GM21529 (cell line): ENCODE measurements around the gene RPGRIP1.
"Not testable (repeated sequence)": the region's sequence is repeated elsewhere in the genome, so short reads cannot be mapped to it uniquely, and the experiment has no call there.

Source experiments
- ATAC-seq: cut with Tn5 transposase; IDR thresholded peaks from one replicate; pipeline ENCODE4 v1.9.1; 2021; ENCODE audit not compliant: unreplicated experiment

RPGRIP1 gene

DNA sequence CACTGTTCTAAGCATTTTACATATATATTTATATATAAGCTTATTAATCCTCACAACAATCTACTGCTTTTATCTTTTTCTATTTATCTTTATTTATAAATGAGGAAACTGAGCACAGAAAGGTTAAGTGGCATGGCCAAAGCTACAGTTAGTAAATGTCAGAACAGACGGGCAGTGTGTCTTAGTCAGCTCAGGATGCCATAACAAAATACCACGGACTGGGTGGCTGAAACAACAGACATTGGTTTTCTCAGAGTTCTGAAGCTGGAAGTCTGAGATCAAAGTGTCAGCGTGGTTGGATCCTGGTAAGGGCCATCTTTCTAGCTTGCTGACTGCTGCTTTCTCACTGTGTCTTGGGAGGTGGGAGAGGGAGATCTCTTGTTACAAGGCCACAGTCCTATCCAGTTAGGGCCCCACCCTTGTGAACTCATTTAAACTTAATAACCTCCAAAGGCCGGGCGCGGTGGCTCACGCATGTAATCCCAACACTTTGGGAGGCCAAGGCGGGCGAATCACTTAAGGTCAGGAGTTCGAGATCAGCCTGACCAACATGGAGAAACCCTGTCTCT, 19.8 kb downstream of the RPGRIP1 start:
- ATAC-seq, result no peak

DNA sequence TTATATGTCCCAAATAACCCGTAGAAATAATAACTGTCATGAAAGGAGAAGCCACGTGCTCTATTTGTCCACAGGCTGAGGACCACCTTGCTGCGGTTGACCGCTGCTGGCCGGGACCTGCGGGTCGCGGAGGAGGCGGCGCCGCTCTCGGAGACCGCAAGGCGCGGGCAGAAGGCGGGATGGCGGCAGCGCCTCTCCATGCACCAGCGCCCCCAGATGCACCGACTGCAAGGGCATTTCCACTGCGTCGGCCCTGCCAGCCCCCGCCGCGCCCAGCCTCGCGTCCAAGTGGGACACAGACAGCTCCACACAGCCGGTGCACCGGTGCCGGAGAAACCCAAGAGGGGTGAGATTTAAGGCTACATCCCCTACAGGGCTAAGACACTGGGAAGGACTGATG, 21.0 kb downstream of the RPGRIP1 start:
- no peak for ATAC-seq

GRCh38 chr14:21302013-21302835, 22.3 kb downstream of the RPGRIP1 start:
- ATAC-seq, result no peak

GRCh38 chr14:21302836-21303140, 22.9 kb downstream of the RPGRIP1 start:
- not testable (repeated sequence) for ATAC-seq

- no peak for ATAC-seq
Observed at GRCh38 chr14:21307637-21308036, 27.8 kb downstream of the RPGRIP1 start.

DNA sequence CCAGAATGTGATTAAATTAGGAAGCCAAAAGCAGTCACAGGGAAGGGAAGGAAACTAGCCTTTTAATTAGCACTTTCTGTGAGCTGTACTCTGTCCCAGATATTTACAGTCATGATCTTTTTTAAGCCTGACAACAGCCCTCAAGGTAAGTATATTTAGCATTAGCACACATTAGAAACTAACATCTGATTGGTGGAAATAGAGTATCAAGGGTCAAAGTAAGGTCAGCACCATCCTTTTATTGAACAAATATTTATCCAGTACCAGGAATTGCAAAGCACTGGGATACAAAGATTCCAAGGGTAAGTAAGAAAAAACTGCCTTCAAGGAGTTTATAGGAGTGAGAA, 28.2 kb downstream of the RPGRIP1 start:
- peak; percentile 27 for ATAC-seq

DNA sequence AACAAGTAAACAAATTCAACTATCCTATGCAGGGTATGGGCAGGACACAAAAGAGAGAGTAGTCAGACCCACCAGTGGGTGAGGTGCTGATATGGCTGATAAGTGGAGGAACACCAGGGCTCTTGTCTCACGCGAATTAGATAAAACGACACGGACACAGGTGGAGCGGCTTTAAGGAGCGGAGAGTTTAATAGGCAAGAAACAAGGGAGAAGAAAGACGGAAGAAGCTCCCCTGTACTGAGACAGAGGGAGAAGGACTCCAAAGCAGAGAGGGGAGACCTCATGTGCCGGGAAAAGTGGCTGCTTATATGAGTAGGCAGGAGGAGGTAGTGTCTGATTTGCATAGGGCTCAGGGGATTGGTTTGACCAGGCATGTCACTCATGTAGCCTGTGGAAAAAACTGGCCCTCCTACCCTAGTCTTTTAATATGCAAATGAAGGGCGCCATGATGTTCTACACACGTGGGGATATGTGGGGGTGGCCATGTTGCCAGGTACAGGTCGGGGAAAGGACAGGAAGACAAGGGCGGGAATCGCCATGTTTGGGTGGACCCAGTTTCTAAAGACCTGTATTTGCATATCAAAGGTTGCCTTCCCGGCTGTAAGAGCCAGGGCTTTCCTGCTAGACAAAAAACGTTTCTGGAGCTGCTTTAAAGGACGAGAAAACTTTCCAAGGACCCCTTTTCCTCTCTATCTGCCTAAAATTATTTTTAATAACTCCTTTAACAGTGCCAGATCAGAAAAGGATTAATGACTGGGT, 28.8 kb downstream of the RPGRIP1 start:
- peak; percentile 85 for ATAC-seq

DNA sequence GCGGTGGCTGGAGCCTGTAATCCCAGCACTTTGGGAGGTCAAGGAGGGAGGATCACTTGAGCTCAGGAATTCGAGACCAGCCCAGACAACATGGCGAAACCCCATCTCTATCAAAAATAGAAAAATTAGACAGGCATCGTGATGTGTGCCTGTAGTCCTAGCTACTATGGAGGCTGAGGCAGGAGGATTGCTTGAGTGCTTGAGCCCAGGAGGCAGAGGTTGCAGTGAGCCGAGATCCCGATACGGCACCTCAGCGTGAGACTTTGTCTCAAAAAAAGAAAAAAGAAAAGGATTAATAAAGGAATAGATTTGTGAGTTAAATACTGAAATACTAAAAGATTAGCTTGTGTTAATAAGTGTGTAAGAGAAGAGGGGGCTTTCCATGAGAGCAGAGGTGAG, 29.4 kb downstream of the RPGRIP1 start:
- no peak for ATAC-seq

DNA sequence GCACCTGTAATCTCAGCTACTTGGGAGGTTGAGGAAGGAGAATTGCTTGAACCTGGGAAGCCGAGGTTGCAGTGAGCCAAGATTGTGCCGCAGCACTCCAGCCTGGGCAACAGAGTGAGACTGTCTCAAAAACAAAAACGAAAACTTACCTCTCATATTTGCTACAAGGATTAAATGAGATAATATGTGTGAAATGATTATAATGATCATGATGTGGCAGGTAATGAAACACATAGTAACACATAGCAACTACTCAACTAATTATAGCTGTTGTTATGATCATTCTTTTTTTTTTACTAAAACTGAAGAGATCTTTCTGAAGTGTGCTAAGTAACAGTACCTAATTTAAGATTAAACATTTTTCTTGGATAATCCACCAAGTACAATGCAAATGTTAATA, 30.1 kb downstream of the RPGRIP1 start:
- ATAC-seq, result no peak

- ATAC-seq, result no peak
Observed at GRCh38 chr14:21311614-21312013, 31.7 kb downstream of the RPGRIP1 start.

DNA sequence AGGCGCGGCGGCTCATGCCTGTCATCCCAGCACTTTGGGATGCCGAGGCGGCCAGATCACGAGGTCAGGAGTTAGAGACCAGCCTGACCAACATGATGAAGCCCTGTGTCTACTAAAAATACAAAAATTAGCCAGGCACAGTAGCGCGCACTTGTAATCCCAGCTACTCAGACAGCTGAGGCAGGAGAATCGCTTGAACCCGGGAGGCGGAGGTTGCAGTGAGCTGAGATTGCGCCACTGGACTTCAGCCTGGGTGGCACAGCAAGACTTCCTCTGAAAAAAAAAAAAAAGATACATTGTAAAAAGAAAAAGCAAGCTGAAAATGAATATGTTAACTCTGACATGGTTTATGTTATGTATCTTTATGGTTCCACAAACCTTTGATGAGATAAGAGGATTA, 33.6 kb downstream of the RPGRIP1 start:
- no peak for ATAC-seq

GRCh38 chr14:21317398-21317797, 37.5 kb downstream of the RPGRIP1 start:
- ATAC-seq, result no peak

DNA sequence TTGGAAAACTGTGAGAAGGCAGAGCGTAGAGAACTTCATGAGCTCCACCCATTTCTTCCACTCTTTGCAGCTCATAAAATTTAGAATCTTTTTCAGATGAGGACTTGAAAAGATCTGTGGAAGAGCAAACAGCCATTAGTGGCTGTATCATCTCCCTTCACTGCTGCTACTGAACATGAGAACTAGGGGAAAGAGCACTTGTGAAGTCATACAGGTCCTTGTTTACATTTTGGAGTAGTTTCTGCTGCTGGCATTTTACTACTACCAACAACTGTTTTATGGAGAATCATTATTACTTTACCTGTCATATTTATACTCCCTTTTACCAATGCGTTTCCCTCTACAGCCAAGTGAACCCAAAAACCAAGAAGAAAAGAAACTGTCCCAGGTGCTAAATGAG, 41.0 kb downstream of the RPGRIP1 start:
- ATAC-seq, result no peak

- no peak for ATAC-seq
Observed at GRCh38 chr14:21322716-21323115, 42.8 kb downstream of the RPGRIP1 start.

- ATAC-seq, result no peak
Observed at GRCh38 chr14:21326972-21327371, 47.1 kb downstream of the RPGRIP1 start.
